ENCODE results near the gene ZSWIM8.

- TF ChIP-seq TAF1 (IDR thresholded peaks at IDR 0.05; ENCODE audit: low read depth) (peak; percentile 50), REST (IDR thresholded peaks at IDR 0.05; ENCODE audit: low read depth) (peak; percentile 34), EP300 (IDR thresholded peaks at IDR 0.05; ENCODE audit: borderline replicate concordance) (peak; percentile 41), CREB1 (IDR thresholded peaks at IDR 0.05; ENCODE audit: low read depth) (peak; percentile 31; the same call in 1 of the 2 replicates)
Measured at GRCh38 chr10:73772281-73773151, 12.9 kb upstream of the ZSWIM8 start.
